Hepatocyte (in vitro differentiated cells): ENCODE measurements around the gene NDRG3. TPM values are rescaled to one million over a fixed set of nuclear protein-coding genes. Genes with fewer than 3 reads are reported as not detected.

Experiments
- DNase-seq: peaks from one replicate; pipeline ENCODE4 v3.0.0-alpha.2; 2016; ENCODE audit warnings: low spot score
- H2AFZ ChIP-seq: fragments of 200-600 bp; sonication (generic); 2 replicates; pipeline ENCODE4 v1.6.0; 2016; ENCODE audit warnings: antibody characterized with exemption, mild to moderate bottlenecking
- H3K27ac ChIP-seq: fragments of 200-600 bp; sonication (generic); 2 replicates; pipeline ENCODE4 v1.5.1; 2016; ENCODE audit warnings: mild to moderate bottlenecking
- H3K27me3 ChIP-seq: fragments of 200-600 bp; sonication (generic); 2 replicates; pipeline ENCODE4 v1.6.1; 2016
- H3K36me3 ChIP-seq: fragments of 200-600 bp; sonication (generic); replicated peaks from 2 replicates; pipeline ENCODE4 v1.5.1; 2016; ENCODE audit warnings: low read depth; ENCODE audit not compliant: insufficient read depth
- H3K4me1 ChIP-seq: fragments of 200-600 bp; sonication (generic); 2 replicates; pipeline ENCODE4 v1.5.1; 2016; ENCODE audit warnings: mild to moderate bottlenecking, moderate library complexity; ENCODE audit not compliant: insufficient read depth
- H3K4me2 ChIP-seq: fragments of 200-600 bp; sonication (generic); 2 replicates; pipeline ENCODE4 v1.6.0; 2016
- H3K4me3 ChIP-seq: fragments of 200-600 bp; sonication (generic); 2 replicates; pipeline ENCODE4 v1.5.1; 2016; ENCODE audit warnings: mild to moderate bottlenecking
- H3K79me2 ChIP-seq: fragments of 200-600 bp; sonication (generic); 2 replicates; pipeline ENCODE4 v1.6.0; 2017; ENCODE audit warnings: mild to moderate bottlenecking
- H3K9me2 ChIP-seq: fragments of 200-600 bp; sonication (generic); replicated peaks from 2 replicates; pipeline ENCODE4 v1.6.0; 2017; ENCODE audit warnings: mild to moderate bottlenecking; ENCODE audit not compliant: insufficient read depth
- H3K9me3 ChIP-seq: fragments of 200-600 bp; sonication (generic); 2 replicates; pipeline ENCODE4 v1.5.1; 2016; ENCODE audit warnings: low read depth, mild to moderate bottlenecking
- H4K20me1 ChIP-seq: fragments of 200-600 bp; sonication (generic); 2 replicates; pipeline ENCODE4 v1.6.0; 2016; ENCODE audit warnings: mild to moderate bottlenecking; ENCODE audit not compliant: insufficient read depth, poor library complexity, severe bottlenecking
- CTCF ChIP-seq: fragments of 200-600 bp; sonication (generic); IDR thresholded peaks from 2 replicates; pipeline ENCODE4 v1.5.1; 2016; ENCODE audit warnings: antibody characterized with exemption, mild to moderate bottlenecking; ENCODE audit not compliant: poor library complexity
- EZH2 ChIP-seq: fragments of 200-600 bp; sonication (generic); IDR thresholded peaks from 2 replicates; pipeline ENCODE4 v1.6.1; 2016; ENCODE audit warnings: antibody characterized with exemption, mild to moderate bottlenecking, borderline replicate concordance
- EZH2phosphoT487 ChIP-seq: fragments of 200-600 bp; sonication (generic); IDR thresholded peaks from one replicate; pipeline ENCODE4 v1.6.1; 2018; ENCODE audit warnings: antibody characterized with exemption, mild to moderate bottlenecking, low read depth, moderate library complexity; ENCODE audit not compliant: unreplicated experiment, severe bottlenecking
- WGBS: methylation state at CpG from one replicate; pipeline ENCODE4 v1.1.6; 2016; ENCODE audit warnings: low lambda C conversion rate; ENCODE audit errors: missing lambda C conversion rate; 5-methylcytosine and 5-hydroxymethylcytosine counted together
- polyA plus RNA-seq: library from polyadenylated mRNA; unstranded; fragments of >200 nt; fragmentation: Nextera tagmentation; extraction: Ambion mirVana; gene quantifications from 2 replicates; pipeline ENCODE4 v1.2.1, GENCODE V29; 2016
- total RNA-seq: library from RNA; depleted of rRNA; stranded (reverse); fragments of >200 nt; gene quantifications from 2 replicates; pipeline ENCODE4 v1.2.3, GENCODE V29; 2014

Gene NDRG3
- total and polyA plus RNA-seq, 2 experiments from 2014 or later, result 19.1 to 19.5 TPM

- H4K20me1 ChIP-seq, result no peaks in the 10 kb centered on the region
- no peaks in the 10 kb centered on the region for H3K4me1 ChIP-seq
- no peaks in the 10 kb centered on the region for H3K9me2 ChIP-seq
- no peak overlapping the region for H2AFZ ChIP-seq
- DNase-seq, result no peak
- no peak overlapping the region for H3K4me3 ChIP-seq
- no peak overlapping the region for H3K27ac ChIP-seq
- H3K27me3 ChIP-seq, result no peaks in the 10 kb centered on the region
- no peak overlapping the region for H3K4me2 ChIP-seq
- no peaks in the 10 kb centered on the region for H3K79me2 ChIP-seq
- no peaks in the 10 kb centered on the region for H3K9me3 ChIP-seq
- no peaks in the 10 kb centered on the region for H3K36me3 ChIP-seq
- no peak for TF ChIP-seq EZH2phosphoT487
Measured at GRCh38 chr20:36756496-36756895, 10.6 kb upstream of the NDRG3 start.

GRCh38 chr20:36754656-36755222, 8.8 kb upstream of the NDRG3 start:
- Histone ChIP-seq H3K27me3 (no peaks in the 10 kb centered on the region), H3K9me3 (no peaks in the 10 kb centered on the region)
- 25% methylated on average over 2 of the region's 2 CpGs for WGBS

GRCh38 chr20:36752582-36752981, 6.7 kb upstream of the NDRG3 start:
- no peaks in the 10 kb centered on the region for H3K9me2 ChIP-seq
- no peaks in the 10 kb centered on the region for H3K9me3 ChIP-seq
- 90% methylated on average over 5 of the region's 5 CpGs for WGBS
- H3K79me2 ChIP-seq, result no peaks in the 10 kb centered on the region
- H3K36me3 ChIP-seq, result no peaks in the 10 kb centered on the region
- no peak overlapping the region for H3K4me2 ChIP-seq
- no peak overlapping the region for H3K4me3 ChIP-seq
- no peaks in the 10 kb centered on the region for H3K27me3 ChIP-seq
- no peak for DNase-seq
- no peak overlapping the region for H3K27ac ChIP-seq
- H2AFZ ChIP-seq, result no peak overlapping the region
- no peaks in the 10 kb centered on the region for H4K20me1 ChIP-seq
- TF ChIP-seq EZH2 (no peak), CTCF (no peak), EZH2phosphoT487 (no peak)
- no peaks in the 10 kb centered on the region for H3K4me1 ChIP-seq

More at GRCh38 chr20:36754656-36755222, 8.8 kb upstream of the NDRG3 start:
- Histone ChIP-seq H2AFZ (no peak overlapping the region), H3K4me1 (no peaks in the 10 kb centered on the region), H4K20me1 (no peaks in the 10 kb centered on the region), H3K79me2 (no peaks in the 10 kb centered on the region), H3K36me3 (no peaks in the 10 kb centered on the region), H3K4me2 (no peak overlapping the region), H3K27ac (no peak overlapping the region), H3K9me2 (no peaks in the 10 kb centered on the region), H3K4me3 (no peak overlapping the region)
- peak; percentile 74 for TF ChIP-seq CTCF
- TF ChIP-seq EZH2phosphoT487, result no peak
- no peak for TF ChIP-seq EZH2
- DNase-seq, result peak; percentile 83

GRCh38 chr20:36745234-36745926, 510 bp downstream of the NDRG3 start:
- Histone ChIP-seq H3K4me1 (peaks cover 12% of the 10 kb centered on the region), H3K9me2 (no peaks in the 10 kb centered on the region), H3K79me2 (peaks cover 6% of the 10 kb centered on the region), H3K36me3 (no peaks in the 10 kb centered on the region), H3K27ac (no peak overlapping the region), H4K20me1 (no peaks in the 10 kb centered on the region), H3K27me3 (no peaks in the 10 kb centered on the region), H3K4me3 (peak overlapping the region; percentile 98), H2AFZ (peak overlapping the region; percentile 94), H3K9me3 (no peaks in the 10 kb centered on the region), H3K4me2 (peak overlapping the region; percentile 99)
- TF ChIP-seq EZH2 (no peak), EZH2phosphoT487 (no peak), CTCF (peak; percentile 7)
- 4% methylated on average over 38 of the region's 44 CpGs for WGBS
- no peak for DNase-seq
